Measurements from ENCODE around the gene ABLIM3.

DNA sequence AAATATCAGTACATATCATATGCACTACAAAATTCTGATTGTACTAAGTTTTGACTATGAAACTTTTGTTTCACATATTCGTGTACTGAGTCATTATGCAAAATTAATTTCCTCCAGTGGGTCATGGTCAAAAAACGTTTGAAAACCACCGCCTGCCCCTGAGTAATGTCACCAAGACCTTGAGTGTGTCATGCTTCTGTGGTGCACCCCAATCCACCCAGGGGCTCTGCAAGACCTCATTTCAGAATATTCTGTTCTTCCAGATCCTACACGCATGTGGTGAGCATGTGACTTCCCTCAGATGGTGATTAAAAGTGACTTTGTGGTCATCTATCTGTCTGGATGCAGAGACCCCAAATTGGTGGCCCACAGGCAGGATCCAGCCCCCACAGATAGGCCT, 31.0 kb downstream of the ABLIM3 start:
- TF ChIP-seq SIN3A (conservative IDR thresholded peaks at IDR 0.05 in 1 of 2, IDR thresholded peaks at IDR 0.05 in 1 of 2; ENCODE audit: low read depth in 1 of 2, low read length in 2 of 2): no peak
- TF ChIP-seq, protein P1, sequence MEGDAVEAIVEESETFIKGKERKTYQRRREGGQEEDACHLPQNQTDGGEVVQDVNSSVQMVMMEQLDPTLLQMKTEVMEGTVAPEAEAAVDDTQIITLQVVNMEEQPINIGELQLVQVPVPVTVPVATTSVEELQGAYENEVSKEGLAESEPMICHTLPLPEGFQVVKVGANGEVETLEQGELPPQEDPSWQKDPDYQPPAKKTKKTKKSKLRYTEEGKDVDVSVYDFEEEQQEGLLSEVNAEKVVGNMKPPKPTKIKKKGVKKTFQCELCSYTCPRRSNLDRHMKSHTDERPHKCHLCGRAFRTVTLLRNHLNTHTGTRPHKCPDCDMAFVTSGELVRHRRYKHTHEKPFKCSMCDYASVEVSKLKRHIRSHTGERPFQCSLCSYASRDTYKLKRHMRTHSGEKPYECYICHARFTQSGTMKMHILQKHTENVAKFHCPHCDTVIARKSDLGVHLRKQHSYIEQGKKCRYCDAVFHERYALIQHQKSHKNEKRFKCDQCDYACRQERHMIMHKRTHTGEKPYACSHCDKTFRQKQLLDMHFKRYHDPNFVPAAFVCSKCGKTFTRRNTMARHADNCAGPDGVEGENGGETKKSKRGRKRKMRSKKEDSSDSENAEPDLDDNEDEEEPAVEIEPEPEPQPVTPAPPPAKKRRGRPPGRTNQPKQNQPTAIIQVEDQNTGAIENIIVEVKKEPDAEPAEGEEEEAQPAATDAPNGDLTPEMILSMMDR (IDR thresholded peaks at IDR 0.05; ENCODE audit: control extremely low read depth in 1 of 3, insufficient read depth in 1 of 3, low read depth in 1 of 3, low read length in 3 of 3): no peak
- no peak for TF ChIP-seq RAD21 (IDR thresholded peaks at IDR 0.05 in 1 of 2, conservative IDR thresholded peaks at IDR 0.05 in 1 of 2; ENCODE audit: low read depth in 2 of 2, low read length in 2 of 2)
- TF ChIP-seq TCF12 (IDR thresholded peaks at IDR 0.05; ENCODE audit: low read depth, low read length): no peak
